PC-9 (cell line): ENCODE measurements around the gene DES.

ENCODE experiments used
- EZH2 ChIP-seq: fragments of 200-600 bp; sonication (generic); IDR thresholded peaks from 2 replicates; pipeline ENCODE4 v1.8.0; 2017; ENCODE audit warnings: antibody characterized with exemption, low read depth
- TF ChIP-seq, protein P1 (sequence below): fragments of 200-600 bp; sonication (generic); conservative IDR thresholded peaks from 2 replicates; pipeline ENCODE4 v1.6.1; 2017; ENCODE audit warnings: mixed run types, antibody characterized with exemption, mild to moderate bottlenecking, moderate library complexity

- TF ChIP-seq, protein P1, sequence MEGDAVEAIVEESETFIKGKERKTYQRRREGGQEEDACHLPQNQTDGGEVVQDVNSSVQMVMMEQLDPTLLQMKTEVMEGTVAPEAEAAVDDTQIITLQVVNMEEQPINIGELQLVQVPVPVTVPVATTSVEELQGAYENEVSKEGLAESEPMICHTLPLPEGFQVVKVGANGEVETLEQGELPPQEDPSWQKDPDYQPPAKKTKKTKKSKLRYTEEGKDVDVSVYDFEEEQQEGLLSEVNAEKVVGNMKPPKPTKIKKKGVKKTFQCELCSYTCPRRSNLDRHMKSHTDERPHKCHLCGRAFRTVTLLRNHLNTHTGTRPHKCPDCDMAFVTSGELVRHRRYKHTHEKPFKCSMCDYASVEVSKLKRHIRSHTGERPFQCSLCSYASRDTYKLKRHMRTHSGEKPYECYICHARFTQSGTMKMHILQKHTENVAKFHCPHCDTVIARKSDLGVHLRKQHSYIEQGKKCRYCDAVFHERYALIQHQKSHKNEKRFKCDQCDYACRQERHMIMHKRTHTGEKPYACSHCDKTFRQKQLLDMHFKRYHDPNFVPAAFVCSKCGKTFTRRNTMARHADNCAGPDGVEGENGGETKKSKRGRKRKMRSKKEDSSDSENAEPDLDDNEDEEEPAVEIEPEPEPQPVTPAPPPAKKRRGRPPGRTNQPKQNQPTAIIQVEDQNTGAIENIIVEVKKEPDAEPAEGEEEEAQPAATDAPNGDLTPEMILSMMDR, result no peak
- no peak for TF ChIP-seq EZH2
Measured at GRCh38 chr2:219474285-219475060, 56.3 kb downstream of the DES start.
